Measurements from ENCODE around the gene HS3ST1.

HS3ST1 gene

GRCh38 chr4:11471618-11472017, 42.9 kb upstream of the HS3ST1 start:
- H3K4me3 ChIP-seq (IDR thresholded peaks at IDR 0.05; ENCODE audit: insufficient read depth, low read depth, low read length): no peak overlapping the region
- H3K79me2 ChIP-seq (ENCODE audit: insufficient read depth, low read depth): no peaks in the 10 kb centered on the region
- no peak overlapping the region for H2AFZ ChIP-seq (ENCODE audit: low read depth)
- H3K27me3 ChIP-seq (ENCODE audit: insufficient read depth, low read depth): no peaks in the 10 kb centered on the region
- no peak overlapping the region for H3K4me2 ChIP-seq
- H3K27ac ChIP-seq: no peak overlapping the region
- no peak for TF ChIP-seq CTCF (conservative IDR thresholded peaks at IDR 0.05; ENCODE audit: low read depth, low read length)
- H3K4me1 ChIP-seq (ENCODE audit: low read depth, poor library complexity, severe bottlenecking): no peaks in the 10 kb centered on the region
- no peaks in the 10 kb centered on the region for H3K36me3 ChIP-seq (ENCODE audit: insufficient read depth)
- no peaks in the 10 kb centered on the region for H4K20me1 ChIP-seq (ENCODE audit: insufficient read depth)
- H3K9ac ChIP-seq: no peak overlapping the region

GRCh38 chr4:11471046-11471441, 42.4 kb upstream of the HS3ST1 start:
- no peaks in the 10 kb centered on the region for H3K36me3 ChIP-seq (ENCODE audit: insufficient read depth)
- H3K4me3 ChIP-seq (IDR thresholded peaks at IDR 0.05; ENCODE audit: insufficient read depth, low read depth, low read length): no peak overlapping the region
- H3K27me3 ChIP-seq (ENCODE audit: insufficient read depth, low read depth): no peaks in the 10 kb centered on the region
- no peak overlapping the region for H2AFZ ChIP-seq (ENCODE audit: low read depth)
- no peaks in the 10 kb centered on the region for H3K79me2 ChIP-seq (ENCODE audit: insufficient read depth, low read depth)
- H3K27ac ChIP-seq: no peak overlapping the region
- no peaks in the 10 kb centered on the region for H3K4me1 ChIP-seq (ENCODE audit: low read depth, poor library complexity, severe bottlenecking)
- no peak overlapping the region for H3K9ac ChIP-seq
- TF ChIP-seq CTCF (conservative IDR thresholded peaks at IDR 0.05; ENCODE audit: low read depth, low read length): no peak
- H3K4me2 ChIP-seq: no peak overlapping the region
- no peaks in the 10 kb centered on the region for H4K20me1 ChIP-seq (ENCODE audit: insufficient read depth)

- H3K4me1 ChIP-seq (ENCODE audit: low read depth, poor library complexity, severe bottlenecking): no peaks in the 10 kb centered on the region
- no peak overlapping the region for H3K9ac ChIP-seq
- H2AFZ ChIP-seq (ENCODE audit: low read depth): no peak overlapping the region
- H3K27ac ChIP-seq: no peak overlapping the region
- H3K4me3 ChIP-seq (IDR thresholded peaks at IDR 0.05; ENCODE audit: insufficient read depth, low read depth, low read length): no peak overlapping the region
- no peak for TF ChIP-seq CTCF (conservative IDR thresholded peaks at IDR 0.05; ENCODE audit: low read depth, low read length)
- H3K27me3 ChIP-seq (ENCODE audit: insufficient read depth, low read depth): no peaks in the 10 kb centered on the region
- H4K20me1 ChIP-seq (ENCODE audit: insufficient read depth): no peaks in the 10 kb centered on the region
- no peaks in the 10 kb centered on the region for H3K79me2 ChIP-seq (ENCODE audit: insufficient read depth, low read depth)
- no peak overlapping the region for H3K4me2 ChIP-seq
- no peaks in the 10 kb centered on the region for H3K36me3 ChIP-seq (ENCODE audit: insufficient read depth)
Observed at GRCh38 chr4:11470438-11471045, 41.8 kb upstream of the HS3ST1 start.

- Histone ChIP-seq H3K27me3 (ENCODE audit: insufficient read depth, low read depth) (no peaks in the 10 kb centered on the region), H3K4me2 (no peak overlapping the region), H4K20me1 (ENCODE audit: insufficient read depth) (no peaks in the 10 kb centered on the region), H3K9ac (no peak overlapping the region), H3K27ac (no peak overlapping the region), H3K4me3 (IDR thresholded peaks at IDR 0.05; ENCODE audit: insufficient read depth, low read depth, low read length) (no peak overlapping the region), H3K4me1 (ENCODE audit: low read depth, poor library complexity, severe bottlenecking) (no peaks in the 10 kb centered on the region), H2AFZ (ENCODE audit: low read depth) (no peak overlapping the region), H3K79me2 (ENCODE audit: insufficient read depth, low read depth) (no peaks in the 10 kb centered on the region), H3K36me3 (ENCODE audit: insufficient read depth) (no peaks in the 10 kb centered on the region)
- TF ChIP-seq CTCF (conservative IDR thresholded peaks at IDR 0.05; ENCODE audit: low read depth, low read length): no peak
Observed at GRCh38 chr4:11469650-11470437, 41.1 kb upstream of the HS3ST1 start.
